Thymus (tissue), 11 donors: ENCODE measurements around the gene C1orf167. TPM values are rescaled to one million over a fixed set of nuclear protein-coding genes. Genes with fewer than 3 reads are reported as not detected.

Source experiments
- DNase-seq, 9 donors: peaks; one replicate each; pipeline ENCODE4 v3.0.0-alpha.2; 2013; ENCODE audit warnings: low spot score in 9 of 9, low read depth in 6 of 9, missing footprints in 1 of 9
- H3K27ac ChIP-seq, 2 donors: one replicate each; pipeline ENCODE4 v1.5.1; 2013; ENCODE audit warnings: control low read depth in 1 of 2, low read depth in 1 of 2, low read length in 1 of 2, mild to moderate bottlenecking in 1 of 2, moderate library complexity in 1 of 2
- H3K27me3 ChIP-seq, 2 donors: one replicate each; pipeline ENCODE4 v1.5.1; 2013; ENCODE audit warnings: low read length in 1 of 2; ENCODE audit not compliant: control insufficient read depth in 2 of 2, insufficient read depth in 1 of 2
- H3K36me3 ChIP-seq, 2 donors: one replicate each; pipeline ENCODE4 v1.5.1; 2013; ENCODE audit warnings: low read length in 1 of 2, mild to moderate bottlenecking in 1 of 2, moderate library complexity in 1 of 2; ENCODE audit not compliant: control insufficient read depth in 2 of 2, insufficient read depth in 2 of 2
- H3K4me1 ChIP-seq, 2 donors: one replicate each; pipeline ENCODE4 v1.5.1; 2013; ENCODE audit warnings: low read length in 2 of 2; ENCODE audit not compliant: control insufficient read depth in 2 of 2, insufficient read depth in 2 of 2
- H3K4me3 ChIP-seq, 2 donors: one replicate each; pipeline ENCODE4 v1.5.1; 2013; ENCODE audit warnings: low read length in 2 of 2, control low read depth in 1 of 2, mild to moderate bottlenecking in 1 of 2
- H3K9me3 ChIP-seq, 2 donors: one replicate each; pipeline ENCODE4 v1.5.1; 2013; ENCODE audit warnings: low read length in 1 of 2, mild to moderate bottlenecking in 1 of 2; ENCODE audit not compliant: control insufficient read depth in 2 of 2, insufficient read depth in 1 of 2
- WGBS: extraction: QIAGEN DNeasy Blood & Tissue Kit; methylation state at CpG from one replicate; pipeline ENCODE4 v1.1.7; 2013; 5-methylcytosine and 5-hydroxymethylcytosine counted together
- polyA plus RNA-seq: library from polyadenylated mRNA; stranded (reverse); fragments of 200-250 nt; gene quantifications from one replicate; pipeline ENCODE4 v1.2.3, GENCODE V29; 2013
- total RNA-seq: library from RNA; stranded (reverse); fragments of 120-200 nt; gene quantifications from one replicate; pipeline ENCODE4 v1.2.4, GENCODE V29; 2013
- donor health status: healthy.

Gene C1orf167
- total and polyA plus RNA-seq, 2 donors: 0.14 to 1.5 TPM

GRCh38 chr1:11749996-11750395 lies 12.0 kb upstream of the C1orf167 start:
- WGBS: 98% methylated on average over 15 of the region's 15 CpGs
- DNase-seq: no peak
- Histone ChIP-seq H3K27me3 (peaks cover 0 to 3% of the 10 kb centered on the region in 2 donors), H3K4me1 (no peaks in the 10 kb centered on the region), H3K4me3 (no peak overlapping the region), H3K9me3 (no peaks in the 10 kb centered on the region), H3K27ac (no peak overlapping the region), H3K36me3 (peaks cover 0 to 7% of the 10 kb centered on the region in 2 donors)

- DNase-seq: no peak
- Histone ChIP-seq H3K9me3 (no peaks in the 10 kb centered on the region), H3K36me3 (peaks cover 0 to 7% of the 10 kb centered on the region in 2 donors), H3K4me1 (no peaks in the 10 kb centered on the region), H3K27ac (no peak overlapping the region), H3K4me3 (no peak overlapping the region), H3K27me3 (peaks cover 0 to 3% of the 10 kb centered on the region in 2 donors)
- WGBS: 97% methylated on average over 9 of the region's 9 CpGs
Measured at GRCh38 chr1:11751087-11751486, 10.9 kb upstream of the C1orf167 start.

GRCh38 chr1:11752359-11753088 lies 9.5 kb upstream of the C1orf167 start:
- H3K27ac ChIP-seq: no peak overlapping the region
- H3K36me3 ChIP-seq: peaks cover 0 to 7% of the 10 kb centered on the region in 2 donors
- peaks cover 0 to 3% of the 10 kb centered on the region in 2 donors for H3K27me3 ChIP-seq
- 89% methylated on average over 17 of the region's 17 CpGs for WGBS
- H3K4me1 ChIP-seq: no peaks in the 10 kb centered on the region
- no peak overlapping the region for H3K4me3 ChIP-seq
- DNase-seq: no peak
- H3K9me3 ChIP-seq: no peaks in the 10 kb centered on the region

GRCh38 chr1:11753555-11754208 lies 8.3 kb upstream of the C1orf167 start:
- Histone ChIP-seq H3K36me3 (peaks cover 0 to under 1% of the 10 kb centered on the region in 2 donors), H3K27ac (no peak overlapping the region), H3K4me3 (no peak overlapping the region), H3K27me3 (peaks cover 0 to 3% of the 10 kb centered on the region in 2 donors), H3K9me3 (no peaks in the 10 kb centered on the region), H3K4me1 (no peaks in the 10 kb centered on the region)
- 92% methylated on average over 7 of the region's 7 CpGs for WGBS
- no peak for DNase-seq

GRCh38 chr1:11757047-11757446 lies 4.9 kb upstream of the C1orf167 start:
- Histone ChIP-seq H3K27me3 (peaks cover 3 to 17% of the 10 kb centered on the region in 2 donors), H3K36me3 (no peaks in the 10 kb centered on the region), H3K4me3 (no peak overlapping the region), H3K4me1 (peaks cover 0 to 2% of the 10 kb centered on the region in 2 donors), H3K9me3 (no peaks in the 10 kb centered on the region), H3K27ac (no peak overlapping the region)
- no peak for DNase-seq
- WGBS: 100% methylated on average over 1 of the region's 1 CpG

- Histone ChIP-seq H3K4me1 (peaks cover 0 to 2% of the 10 kb centered on the region in 2 donors), H3K4me3 (no peak overlapping the region), H3K27ac (no peak overlapping the region), H3K9me3 (no peaks in the 10 kb centered on the region), H3K36me3 (no peaks in the 10 kb centered on the region), H3K27me3 (peaks cover 3 to 32% of the 10 kb centered on the region in 2 donors)
- 95% methylated on average over 4 of the region's 4 CpGs for WGBS
- no peak for DNase-seq
Measured at GRCh38 chr1:11759791-11760190, 2.2 kb upstream of the C1orf167 start.

GRCh38 chr1:11761285-11761684 lies 708 bp upstream of the C1orf167 start:
- Histone ChIP-seq H3K36me3 (no peaks in the 10 kb centered on the region), H3K4me3 (no peak overlapping the region), H3K9me3 (no peaks in the 10 kb centered on the region), H3K27ac (no peak overlapping the region), H3K27me3 (peaks cover 3 to 30% of the 10 kb centered on the region in 2 donors), H3K4me1 (peaks cover 0 to 2% of the 10 kb centered on the region in 2 donors)
- 95% methylated on average over 6 of the region's 6 CpGs for WGBS
- DNase-seq: no peak

- Histone ChIP-seq H3K4me3 (no peak overlapping the region), H3K4me1 (peaks cover 0 to 2% of the 10 kb centered on the region in 2 donors), H3K27ac (no peak overlapping the region), H3K9me3 (no peaks in the 10 kb centered on the region), H3K36me3 (no peaks in the 10 kb centered on the region), H3K27me3 (peaks cover 3 to 30% of the 10 kb centered on the region in 2 donors)
- DNase-seq: no peak
- WGBS: 97% methylated on average over 3 of the region's 3 CpGs
Measured at GRCh38 chr1:11764115-11764514, 2.1 kb downstream of the C1orf167 start.

- Histone ChIP-seq H3K36me3 (no peaks in the 10 kb centered on the region), H3K27me3 (peaks cover 3 to 30% of the 10 kb centered on the region in 2 donors), H3K27ac (no peak overlapping the region), H3K4me3 (no peak overlapping the region), H3K9me3 (no peaks in the 10 kb centered on the region), H3K4me1 (peaks cover 0 to 2% of the 10 kb centered on the region in 2 donors)
- DNase-seq: no peak
- WGBS: 90% methylated on average over 7 of the region's 7 CpGs
Measured at GRCh38 chr1:11764519-11764918, 2.5 kb downstream of the C1orf167 start.
